GM20431 (cell line): ENCODE results near the gene NOD2.

Experiments
- in situ Hi-C: fragments of 300-500 bp; cut with MseI, MboI; formaldehyde crosslinking; loops from one replicate; pipeline ENCODE4 v1.15.0; 2020; ENCODE audit warnings: low sequenced_read_pairs; ENCODE audit not compliant: unreplicated experiment

NOD2 gene

GRCh38 chr16:50711040-50711439, 17.6 kb downstream of the NOD2 start:
- in situ Hi-C loops: no loop called here

- in situ Hi-C loops: no loop called here
These were observed 18.6 kb downstream of the NOD2 start for GRCh38 chr16:50711862-50712559.

GRCh38 chr16:50712560-50712898, 19.1 kb downstream of the NOD2 start:
- in situ Hi-C loops: no loop called here

- in situ Hi-C loops: no loop called here
These were observed 19.6 kb downstream of the NOD2 start for GRCh38 chr16:50712956-50713355.

- in situ Hi-C loops: no loop called here
These were observed 23.7 kb downstream of the NOD2 start for GRCh38 chr16:50717091-50717490.

GRCh38 chr16:50717494-50717893, 24.1 kb downstream of the NOD2 start:
- in situ Hi-C loops: no loop called here

- in situ Hi-C loops: no loop called here
These were observed 24.8 kb downstream of the NOD2 start for GRCh38 chr16:50718061-50718760.

- in situ Hi-C loops: no loop called here
These were observed 25.5 kb downstream of the NOD2 start for GRCh38 chr16:50718761-50719400.

- in situ Hi-C loops: no loop called here
These were observed 26.3 kb downstream of the NOD2 start for GRCh38 chr16:50719401-50720337.

GRCh38 chr16:50721549-50722404, 28.4 kb downstream of the NOD2 start:
- in situ Hi-C loops: no loop called here

- in situ Hi-C loops: no loop called here
These were observed 29.0 kb downstream of the NOD2 start for GRCh38 chr16:50722405-50722737.

- in situ Hi-C loops: no loop called here
These were observed 29.6 kb downstream of the NOD2 start for GRCh38 chr16:50722960-50723359.

- in situ Hi-C loops: no loop called here
These were observed 30.9 kb downstream of the NOD2 start for GRCh38 chr16:50724306-50724705.

GRCh38 chr16:50731130-50731988, 38.0 kb downstream of the NOD2 start:
- in situ Hi-C loops: no loop called here

GRCh38 chr16:50731989-50732832, 38.8 kb downstream of the NOD2 start:
- in situ Hi-C loops: no loop called here

GRCh38 chr16:50733468-50733867, 40.1 kb downstream of the NOD2 start:
- in situ Hi-C loops: no loop called here

- in situ Hi-C loops: no loop called here
These were observed 42.3 kb downstream of the NOD2 start for GRCh38 chr16:50735629-50736122.

- in situ Hi-C loops: no loop called here
These were observed 43.0 kb downstream of the NOD2 start for GRCh38 chr16:50736448-50736847.
